Endothelial cell of umbilical vein (primary cell): ENCODE data around the gene ZSCAN4.

ENCODE experiments used
- CTCF ChIP-seq, 2 donors: IDR thresholded peaks; 1 replicate in 1 of 2; 2 replicates in 1 of 2; pipeline ENCODE4 v1.5.1; 2011; ENCODE audit warnings: low read length in 2 of 2, mild to moderate bottlenecking in 2 of 2, moderate library complexity in 2 of 2, control low read depth in 1 of 2, inconsistent platforms in 1 of 2, low read depth in 1 of 2; ENCODE audit not compliant: insufficient read depth in 1 of 2; ENCODE audit errors: extremely low read depth in 1 of 2
- EZH2 ChIP-seq: IDR thresholded peaks from 2 replicates; pipeline ENCODE4 v1.6.1; 2012; ENCODE audit warnings: borderline replicate concordance, low read depth, mild to moderate bottlenecking, moderate library complexity, low read length, inconsistent platforms; ENCODE audit not compliant: severe bottlenecking
- GATA2 ChIP-seq: IDR thresholded peaks from 2 replicates; pipeline ENCODE4 v1.7.0; 2011; ENCODE audit warnings: low read depth, mild to moderate bottlenecking, moderate library complexity, mixed read lengths, low read length; ENCODE audit not compliant: insufficient read length, insufficient read depth
- JUN ChIP-seq: IDR thresholded peaks from 2 replicates; pipeline ENCODE4 v1.6.1; 2011; ENCODE audit warnings: borderline replicate concordance, low read depth; ENCODE audit not compliant: insufficient read length, insufficient read depth
- MAX ChIP-seq: IDR thresholded peaks from 2 replicates; pipeline ENCODE4 v1.6.1; 2011; ENCODE audit not compliant: insufficient read depth, insufficient read length
- MYC ChIP-seq: IDR thresholded peaks from one replicate; pipeline ENCODE4 v1.6.1; 2011; ENCODE audit warnings: mild to moderate bottlenecking, low read depth, low read length
- POLR2A ChIP-seq: IDR thresholded peaks from 2 replicates; pipeline ENCODE4 v1.6.1; 2012; ENCODE audit warnings: low read depth, mild to moderate bottlenecking, control low read depth, low read length
- POLR2AphosphoS5 ChIP-seq: IDR thresholded peaks from 2 replicates; pipeline ENCODE4 v1.6.1; 2012; ENCODE audit warnings: low read depth, mild to moderate bottlenecking, control low read depth, low read length, moderate library complexity; ENCODE audit not compliant: insufficient read depth

GRCh38 chr19:57632987-57633831 lies 35.5 kb upstream of the ZSCAN4 start, which contains the start of gene ZNF211:
- TF ChIP-seq POLR2A (peak; percentile 46), CTCF (IDR thresholded peaks at IDR 0.05; ENCODE audit: extremely low read depth in 1 of 2, insufficient read depth in 1 of 2, low read depth in 1 of 2, low read length in 2 of 2) (no peak), JUN (no peak), EZH2 (no peak), MYC (no peak), MAX (no peak), POLR2AphosphoS5 (no peak), GATA2 (no peak)
